NT2/D1 (cell line): ENCODE results near the gene LYRM4.

ENCODE experiments used
- DNase-seq: peaks from one replicate; pipeline ENCODE4 v3.0.0-alpha.2; 2011; ENCODE audit warnings: low read depth, low spot score
- H3K27me3 ChIP-seq: 2 replicates; pipeline ENCODE4 v1.6.0; 2011; ENCODE audit warnings: mild to moderate bottlenecking; ENCODE audit not compliant: insufficient read length, insufficient read depth
- H3K36me3 ChIP-seq: 2 replicates; pipeline ENCODE4 v1.6.1; 2011; ENCODE audit warnings: mild to moderate bottlenecking, low read length, mixed read lengths; ENCODE audit not compliant: insufficient read depth, insufficient read length
- H3K4me1 ChIP-seq: 2 replicates; pipeline ENCODE4 v1.5.1; 2011; ENCODE audit not compliant: insufficient read depth, insufficient read length
- H3K4me3 ChIP-seq: 2 replicates; pipeline ENCODE4 v1.5.1; 2011; ENCODE audit warnings: low read depth; ENCODE audit not compliant: insufficient read length
- H3K9ac ChIP-seq: 2 replicates; pipeline ENCODE4 v1.6.0; 2011; ENCODE audit warnings: low read depth; ENCODE audit not compliant: insufficient read length
- H3K9me3 ChIP-seq: 2 replicates; pipeline ENCODE4 v1.5.1; 2011; ENCODE audit warnings: mild to moderate bottlenecking, low read length; ENCODE audit not compliant: insufficient read depth
- SUZ12 ChIP-seq: IDR thresholded peaks from 2 replicates; pipeline ENCODE4 v1.6.1; 2011; ENCODE audit not compliant: insufficient read length, insufficient read depth; ENCODE audit errors: extremely low read depth
- YY1 ChIP-seq: IDR thresholded peaks from 2 replicates; pipeline ENCODE4 v1.6.1; 2011; ENCODE audit not compliant: insufficient read length, insufficient read depth
- ZNF274 ChIP-seq: IDR thresholded peaks from 2 replicates; pipeline ENCODE4 v1.6.1; 2011; ENCODE audit warnings: mild to moderate bottlenecking, low read depth, low read length

Gene LYRM4

DNA sequence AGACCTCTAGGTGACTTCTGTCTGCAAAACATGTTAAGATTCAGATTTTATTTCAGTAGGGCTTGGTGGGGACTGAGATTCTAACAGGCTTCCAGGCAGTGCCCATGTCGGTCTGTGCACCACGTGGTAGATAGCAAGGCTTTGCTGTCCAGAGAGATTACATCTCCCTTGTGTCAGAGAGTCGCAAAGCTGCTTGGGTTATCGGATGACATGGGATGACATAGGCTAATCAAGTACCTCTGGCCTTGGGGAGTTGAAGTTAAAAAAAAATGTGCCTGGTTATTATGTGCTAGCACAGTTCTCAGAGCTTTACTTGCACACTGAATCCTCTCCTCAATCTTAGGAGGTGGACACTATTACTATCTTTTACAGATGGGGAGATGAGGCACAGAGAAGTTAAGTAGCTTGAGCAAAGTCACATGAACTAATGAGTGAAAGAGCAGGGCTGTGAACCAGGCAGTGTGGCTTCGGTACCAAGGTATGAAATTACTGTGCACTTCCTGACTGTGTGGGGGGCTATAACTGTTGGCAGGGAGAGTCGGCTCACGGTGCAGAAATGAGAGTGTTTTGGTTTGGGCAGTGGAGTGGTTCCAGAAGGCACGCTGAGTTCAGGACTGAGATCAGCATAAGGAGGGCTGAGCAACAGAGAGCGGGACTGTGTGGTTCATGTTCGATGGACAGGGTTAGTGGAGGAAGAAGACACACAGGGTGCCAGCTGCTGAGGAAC, 41.6 kb upstream of the LYRM4 start:
- H3K27me3 ChIP-seq = no peaks in the 10 kb centered on the region
- H3K9ac ChIP-seq = no peak overlapping the region
- no peaks in the 10 kb centered on the region for H3K9me3 ChIP-seq
- H3K4me3 ChIP-seq = no peak overlapping the region
- no peaks in the 10 kb centered on the region for H3K36me3 ChIP-seq
- DNase-seq = no peak
- H3K4me1 ChIP-seq = no peaks in the 10 kb centered on the region
- TF ChIP-seq SUZ12 (no peak), YY1 (no peak), ZNF274 (no peak)

DNA sequence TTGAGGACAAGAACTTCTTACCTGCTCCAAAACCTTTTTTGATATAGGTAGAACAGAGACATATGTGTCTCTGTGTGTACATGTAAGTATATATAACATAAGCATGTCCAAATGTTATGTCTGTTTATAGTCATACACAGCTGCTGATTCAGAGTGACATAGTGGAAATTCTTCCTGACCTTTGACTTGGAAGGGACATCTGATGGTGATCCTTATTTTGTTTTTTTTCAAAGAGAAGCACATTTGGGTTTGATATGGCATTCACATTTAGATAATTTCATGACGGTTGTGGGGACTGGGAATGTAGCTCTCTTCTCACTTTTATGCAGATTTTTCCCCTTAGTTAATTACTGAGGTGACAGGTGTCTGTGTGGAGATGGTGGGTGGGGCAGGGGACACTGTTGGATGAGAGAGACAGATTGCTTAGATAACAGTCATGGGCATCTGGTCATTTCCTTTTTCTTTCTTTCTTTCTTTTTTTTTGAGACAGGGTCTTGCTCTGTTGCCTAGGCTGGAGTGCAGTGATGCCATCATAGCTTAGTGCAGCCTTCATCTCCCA, 39.5 kb upstream of the LYRM4 start:
- no peak for TF ChIP-seq ZNF274
- no peak for TF ChIP-seq YY1
- no peak for TF ChIP-seq SUZ12
- Histone ChIP-seq H3K4me3 (no peak overlapping the region), H3K4me1 (no peaks in the 10 kb centered on the region), H3K27me3 (no peaks in the 10 kb centered on the region), H3K9ac (no peak overlapping the region), H3K36me3 (no peaks in the 10 kb centered on the region), H3K9me3 (no peaks in the 10 kb centered on the region)
- DNase-seq = no peak

GRCh38 chr6:5295623-5296022, 34.9 kb upstream of the LYRM4 start:
- DNase-seq = no peak
- Histone ChIP-seq H3K4me1 (no peaks in the 10 kb centered on the region), H3K9ac (no peak overlapping the region), H3K9me3 (no peaks in the 10 kb centered on the region), H3K36me3 (no peaks in the 10 kb centered on the region), H3K27me3 (no peaks in the 10 kb centered on the region), H3K4me3 (no peak overlapping the region)
- TF ChIP-seq YY1 (no peak), ZNF274 (no peak), SUZ12 (no peak)

DNA sequence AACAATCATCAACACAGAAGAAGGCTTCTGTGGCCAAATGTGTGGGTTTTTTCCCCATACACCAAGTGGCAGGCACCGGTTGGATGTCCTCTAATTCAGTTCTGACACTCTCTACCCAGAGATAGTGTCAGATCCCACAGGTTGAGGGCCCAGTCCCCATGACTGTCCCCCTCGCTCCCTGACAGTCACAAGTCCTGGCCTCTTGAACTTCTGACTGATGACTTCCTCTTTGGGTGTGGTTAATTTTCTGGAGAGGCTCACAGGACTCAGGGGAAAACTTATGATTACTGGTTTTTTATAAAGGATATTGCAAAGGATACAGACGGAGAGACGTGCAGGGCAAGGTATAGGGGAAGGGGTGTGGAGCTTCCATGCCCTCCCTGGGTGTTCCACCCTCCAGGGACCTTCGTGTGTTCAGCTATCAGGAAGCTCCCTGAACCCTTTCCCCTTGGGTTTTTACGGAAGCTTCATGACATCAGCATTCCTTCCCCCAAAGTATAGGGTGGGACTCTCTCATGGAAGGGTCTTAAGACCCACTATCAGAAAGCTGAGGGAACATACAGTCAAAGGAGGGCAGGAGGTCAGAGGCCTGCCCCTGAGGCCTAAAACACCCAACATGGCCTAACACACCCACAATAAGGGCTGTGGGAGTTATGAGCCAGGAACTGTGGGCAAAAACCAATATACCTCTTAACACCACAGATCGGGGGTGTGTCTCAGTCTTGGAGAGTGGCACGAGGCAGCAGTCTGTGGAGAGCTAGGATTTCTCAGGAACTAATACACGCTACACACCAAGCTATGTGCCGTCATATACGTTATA, 33.9 kb upstream of the LYRM4 start:
- no peak for DNase-seq
- H3K4me3 ChIP-seq = no peak overlapping the region
- no peaks in the 10 kb centered on the region for H3K36me3 ChIP-seq
- H3K27me3 ChIP-seq = no peaks in the 10 kb centered on the region
- no peak overlapping the region for H3K9ac ChIP-seq
- no peaks in the 10 kb centered on the region for H3K4me1 ChIP-seq
- TF ChIP-seq ZNF274 (no peak), YY1 (no peak), SUZ12 (no peak)
- no peaks in the 10 kb centered on the region for H3K9me3 ChIP-seq

DNA sequence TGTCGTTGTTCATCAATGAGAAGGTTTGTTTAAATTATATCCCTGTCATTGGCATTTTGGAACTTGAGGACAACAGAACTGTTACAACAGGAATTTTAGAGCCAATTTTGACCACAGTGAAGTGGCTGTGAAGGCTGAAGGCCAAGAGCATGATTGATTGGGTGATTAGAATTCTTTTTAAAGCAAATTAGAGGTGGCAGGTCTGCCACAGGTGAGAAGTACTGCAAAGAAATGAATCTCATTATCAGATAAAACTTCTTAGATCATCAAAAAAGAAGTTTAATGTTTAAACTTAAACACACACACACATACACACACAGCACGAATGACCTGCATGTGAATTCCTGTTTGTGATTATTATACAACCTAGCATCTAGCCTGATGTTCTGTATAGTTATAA, 32.9 kb upstream of the LYRM4 start:
- Histone ChIP-seq H3K4me3 (no peak overlapping the region), H3K9me3 (no peaks in the 10 kb centered on the region), H3K27me3 (no peaks in the 10 kb centered on the region), H3K4me1 (no peaks in the 10 kb centered on the region), H3K9ac (no peak overlapping the region), H3K36me3 (no peaks in the 10 kb centered on the region)
- TF ChIP-seq SUZ12 (no peak), ZNF274 (no peak)
- no peak for DNase-seq

GRCh38 chr6:5292154-5292553, 31.4 kb upstream of the LYRM4 start:
- DNase-seq = no peak
- H3K4me3 ChIP-seq = no peak overlapping the region

GRCh38 chr6:5290500-5290899, 29.8 kb upstream of the LYRM4 start:
- Histone ChIP-seq H3K9ac (no peak overlapping the region), H3K36me3 (no peaks in the 10 kb centered on the region), H3K27me3 (no peaks in the 10 kb centered on the region), H3K4me1 (peaks cover 5% of the 10 kb centered on the region), H3K4me3 (no peak overlapping the region), H3K9me3 (no peaks in the 10 kb centered on the region)
- no peak for TF ChIP-seq YY1
- TF ChIP-seq SUZ12 = no peak
- no peak for TF ChIP-seq ZNF274
- no peak for DNase-seq

More at GRCh38 chr6:5292154-5292553, 31.4 kb upstream of the LYRM4 start:
- Histone ChIP-seq H3K27me3 (no peaks in the 10 kb centered on the region), H3K9me3 (no peaks in the 10 kb centered on the region), H3K36me3 (no peaks in the 10 kb centered on the region), H3K9ac (no peak overlapping the region), H3K4me1 (peaks cover 3% of the 10 kb centered on the region)
- TF ChIP-seq YY1 (no peak), SUZ12 (no peak), ZNF274 (no peak)
